ENCODE measurements around the gene GLP1R. TPM values are rescaled to one million over a fixed set of nuclear protein-coding genes. Genes with fewer than 3 reads are reported as not detected.

Gene GLP1R
- total RNA-seq, 1 donor from 2014 or later, result not detected

GRCh38 chr6:39050453-39051112 lies 2.0 kb downstream of the GLP1R start:
- Mint-ChIP-seq H3K9me3 (ENCODE audit: unreplicated experiment) (no peaks in the 10 kb centered on the region), H3K27me3 (ENCODE audit: unreplicated experiment) (peaks cover 50% of the 10 kb centered on the region), H3K4me1 (ENCODE audit: unreplicated experiment) (no peaks in the 10 kb centered on the region)

GRCh38 chr6:39051399-39052122 lies 3.0 kb downstream of the GLP1R start:
- Mint-ChIP-seq H3K36me3 (ENCODE audit: unreplicated experiment) (no peaks in the 10 kb centered on the region), H3K4me1 (ENCODE audit: unreplicated experiment) (no peaks in the 10 kb centered on the region), H3K4me3 (ENCODE audit: unreplicated experiment) (no peak overlapping the region), H3K27ac (ENCODE audit: unreplicated experiment) (no peak overlapping the region), H3K27me3 (ENCODE audit: unreplicated experiment) (peaks cover 46% of the 10 kb centered on the region), H3K9me3 (ENCODE audit: unreplicated experiment) (no peaks in the 10 kb centered on the region)
- TF ChIP-seq CTCF (IDR thresholded peaks at IDR 0.05), result no peak
- DNase-seq (ENCODE audit: extremely low spot score, unreplicated experiment), result no peak

More at GRCh38 chr6:39050453-39051112, 2.0 kb downstream of the GLP1R start:
- TF ChIP-seq CTCF (IDR thresholded peaks at IDR 0.05), result no peak
- H3K27ac Mint-ChIP-seq (ENCODE audit: unreplicated experiment), result no peak overlapping the region
- no peak for DNase-seq (ENCODE audit: extremely low spot score, unreplicated experiment)
- H3K4me3 Mint-ChIP-seq (ENCODE audit: unreplicated experiment), result no peak overlapping the region
- H3K36me3 Mint-ChIP-seq (ENCODE audit: unreplicated experiment), result no peaks in the 10 kb centered on the region

GRCh38 chr6:39053016-39053624 lies 4.5 kb downstream of the GLP1R start:
- no peaks in the 10 kb centered on the region for H3K4me1 Mint-ChIP-seq (ENCODE audit: unreplicated experiment)
- H3K4me3 Mint-ChIP-seq (ENCODE audit: unreplicated experiment), result no peak overlapping the region
- H3K27ac Mint-ChIP-seq (ENCODE audit: unreplicated experiment), result no peak overlapping the region
- H3K9me3 Mint-ChIP-seq (ENCODE audit: unreplicated experiment), result no peaks in the 10 kb centered on the region
- no peaks in the 10 kb centered on the region for H3K36me3 Mint-ChIP-seq (ENCODE audit: unreplicated experiment)
- no peak for DNase-seq (ENCODE audit: extremely low spot score, unreplicated experiment)
- no peak for TF ChIP-seq CTCF (IDR thresholded peaks at IDR 0.05)
- H3K27me3 Mint-ChIP-seq (ENCODE audit: unreplicated experiment), result peaks cover 31% of the 10 kb centered on the region

GRCh38 chr6:39053854-39054576 lies 5.4 kb downstream of the GLP1R start:
- no peak for DNase-seq (ENCODE audit: extremely low spot score, unreplicated experiment)
- Mint-ChIP-seq H3K27me3 (ENCODE audit: unreplicated experiment) (peaks cover 29% of the 10 kb centered on the region), H3K27ac (ENCODE audit: unreplicated experiment) (no peak overlapping the region), H3K36me3 (ENCODE audit: unreplicated experiment) (no peaks in the 10 kb centered on the region), H3K9me3 (ENCODE audit: unreplicated experiment) (no peaks in the 10 kb centered on the region), H3K4me1 (ENCODE audit: unreplicated experiment) (no peaks in the 10 kb centered on the region), H3K4me3 (ENCODE audit: unreplicated experiment) (no peak overlapping the region)
- no peak for TF ChIP-seq CTCF (IDR thresholded peaks at IDR 0.05)

Measured in osteocyte (in vitro differentiated cells).